ENCODE data around the gene DOP1B.
"Not testable (repeated sequence)": the region's sequence is repeated elsewhere in the genome, so short reads cannot be mapped to it uniquely, and the experiment has no call there.

DOP1B gene

GRCh38 chr21:36135391-36136102 lies 21.1 kb upstream of the DOP1B start:
- 1% methylated on average over 60 of the region's 60 CpGs for WGBS, 2 experiments
- no peaks in the 10 kb centered on the region for H3K9me3 ChIP-seq (ENCODE audit: control insufficient read depth, low read length)
- H3K27me3 ChIP-seq (ENCODE audit: control insufficient read depth, insufficient read depth, low read length, poor library complexity, severe bottlenecking) = peaks cover 72% of the 10 kb centered on the region
- no peaks in the 10 kb centered on the region for H3K36me3 ChIP-seq (ENCODE audit: control insufficient read depth, insufficient read depth, low read length)
- no peaks in the 10 kb centered on the region for H3K4me1 ChIP-seq (ENCODE audit: control insufficient read depth, insufficient read depth, low read length)
- H3K27ac ChIP-seq (ENCODE audit: insufficient read depth, low read depth, low read length, poor library complexity, severe bottlenecking) = no peak overlapping the region
- H3K4me3 ChIP-seq (ENCODE audit: insufficient read depth, low read depth, low read length) = peak overlapping the region; percentile 39

DNA sequence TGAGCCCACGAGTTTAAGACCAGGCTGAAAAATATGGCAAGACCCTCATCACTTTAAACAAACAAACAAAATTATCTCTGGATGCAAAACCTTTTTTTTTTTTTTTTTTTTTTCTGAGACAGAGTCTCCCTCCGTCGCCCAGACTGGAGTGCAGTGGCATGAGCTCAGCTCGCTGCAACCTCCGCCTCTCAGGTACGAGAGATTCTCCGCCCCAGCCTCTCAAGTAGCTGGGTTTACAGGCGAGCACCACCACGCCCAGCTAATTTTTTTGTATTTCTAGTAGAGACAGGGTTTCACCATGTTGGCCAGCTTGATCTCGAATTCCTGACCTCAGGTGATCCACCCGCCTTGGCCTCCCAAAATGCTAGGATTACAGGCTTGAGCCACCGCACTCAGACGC lies 16.8 kb upstream of the DOP1B start:
- H3K27me3 ChIP-seq (ENCODE audit: control insufficient read depth, insufficient read depth, low read length, poor library complexity, severe bottlenecking) = peaks cover 38% of the 10 kb centered on the region
- H3K9me3 ChIP-seq (ENCODE audit: control insufficient read depth, low read length); H3K4me3 ChIP-seq (ENCODE audit: insufficient read depth, low read depth, low read length); H3K36me3 ChIP-seq (ENCODE audit: control insufficient read depth, insufficient read depth, low read length); H3K27ac ChIP-seq (ENCODE audit: insufficient read depth, low read depth, low read length, poor library complexity, severe bottlenecking); H3K4me1 ChIP-seq (ENCODE audit: control insufficient read depth, insufficient read depth, low read length): not testable (repeated sequence)
- 92 to 94% methylated on average over 13 of the region's 13 CpGs for WGBS, 2 experiments

- Histone ChIP-seq H3K36me3 (ENCODE audit: control insufficient read depth, insufficient read depth, low read length) (no peaks in the 10 kb centered on the region), H3K4me1 (ENCODE audit: control insufficient read depth, insufficient read depth, low read length) (no peaks in the 10 kb centered on the region), H3K9me3 (ENCODE audit: control insufficient read depth, low read length) (no peaks in the 10 kb centered on the region), H3K27ac (ENCODE audit: insufficient read depth, low read depth, low read length, poor library complexity, severe bottlenecking) (no peak overlapping the region), H3K4me3 (ENCODE audit: insufficient read depth, low read depth, low read length) (no peak overlapping the region), H3K27me3 (ENCODE audit: control insufficient read depth, insufficient read depth, low read length, poor library complexity, severe bottlenecking) (peaks cover 20% of the 10 kb centered on the region)
- WGBS, 2 experiments = 7 to 10% methylated on average over 6 of the region's 6 CpGs
Observed at GRCh38 chr21:36141513-36141925, 15.1 kb upstream of the DOP1B start.

GRCh38 chr21:36144233-36144632 lies 12.4 kb upstream of the DOP1B start:
- H3K4me1 ChIP-seq (ENCODE audit: control insufficient read depth, insufficient read depth, low read length); H3K27me3 ChIP-seq (ENCODE audit: control insufficient read depth, insufficient read depth, low read length, poor library complexity, severe bottlenecking); H3K36me3 ChIP-seq (ENCODE audit: control insufficient read depth, insufficient read depth, low read length); H3K27ac ChIP-seq (ENCODE audit: insufficient read depth, low read depth, low read length, poor library complexity, severe bottlenecking); H3K9me3 ChIP-seq (ENCODE audit: control insufficient read depth, low read length); H3K4me3 ChIP-seq (ENCODE audit: insufficient read depth, low read depth, low read length): not testable (repeated sequence)
- 78 to 79% methylated on average over 2 to 4 of the region's 6 CpGs for WGBS, 2 experiments

DNA sequence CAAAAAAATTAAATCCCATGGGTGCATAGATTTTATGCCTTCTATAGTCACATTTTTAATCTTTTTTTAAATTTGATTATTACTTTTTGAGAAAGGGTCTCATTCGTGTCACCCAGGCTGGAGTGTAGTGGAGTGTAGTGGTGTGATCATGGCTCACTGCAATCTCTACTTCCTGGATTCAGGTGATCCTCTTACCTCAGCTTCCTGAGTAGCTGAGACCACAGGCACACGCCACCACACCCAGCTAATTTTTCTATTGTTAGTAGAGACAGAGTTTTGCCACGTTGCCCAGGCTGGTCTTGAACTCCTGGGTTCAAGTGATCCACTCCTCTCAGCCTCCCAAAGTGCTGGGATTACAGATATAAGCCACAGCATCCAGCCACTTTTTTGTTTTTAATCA lies 11.4 kb upstream of the DOP1B start:
- Histone ChIP-seq H3K4me3 (ENCODE audit: insufficient read depth, low read depth, low read length) (no peak overlapping the region), H3K27ac (ENCODE audit: insufficient read depth, low read depth, low read length, poor library complexity, severe bottlenecking) (no peak overlapping the region), H3K36me3 (ENCODE audit: control insufficient read depth, insufficient read depth, low read length) (no peaks in the 10 kb centered on the region), H3K27me3 (ENCODE audit: control insufficient read depth, insufficient read depth, low read length, poor library complexity, severe bottlenecking) (no peaks in the 10 kb centered on the region), H3K4me1 (ENCODE audit: control insufficient read depth, insufficient read depth, low read length) (no peaks in the 10 kb centered on the region), H3K9me3 (ENCODE audit: control insufficient read depth, low read length) (no peaks in the 10 kb centered on the region)
- WGBS, 2 experiments = 89 to 90% methylated on average over 2 to 3 of the region's 3 CpGs

DNA sequence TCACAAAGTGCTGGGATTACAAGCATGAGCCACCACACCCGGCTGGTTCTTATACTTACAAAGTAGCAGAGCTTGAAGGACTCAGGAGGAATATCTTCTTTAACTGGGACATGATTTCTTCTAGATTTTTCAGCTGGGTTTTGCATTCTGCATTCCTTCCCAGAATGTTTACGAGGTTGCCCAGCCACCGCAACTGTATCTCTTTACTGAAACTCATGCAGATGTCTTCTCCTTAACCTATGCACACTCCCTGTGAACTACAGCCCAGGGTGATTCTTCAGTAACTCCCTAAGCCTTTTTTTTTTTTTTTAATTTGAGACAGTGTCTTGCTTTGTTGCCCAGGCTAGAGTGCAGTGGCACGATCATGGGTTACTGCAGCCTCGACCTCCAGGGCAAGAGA lies 8.7 kb upstream of the DOP1B start:
- no peak overlapping the region for H3K27ac ChIP-seq (ENCODE audit: insufficient read depth, low read depth, low read length, poor library complexity, severe bottlenecking)
- WGBS, 2 experiments = 93 to 94% methylated on average over 5 of the region's 5 CpGs

GRCh38 chr21:36148886-36149285 lies 7.7 kb upstream of the DOP1B start:
- Histone ChIP-seq H3K27me3 (ENCODE audit: control insufficient read depth, insufficient read depth, low read length, poor library complexity, severe bottlenecking) (no peaks in the 10 kb centered on the region), H3K9me3 (ENCODE audit: control insufficient read depth, low read length) (no peaks in the 10 kb centered on the region), H3K4me3 (ENCODE audit: insufficient read depth, low read depth, low read length) (no peak overlapping the region), H3K27ac (ENCODE audit: insufficient read depth, low read depth, low read length, poor library complexity, severe bottlenecking) (no peak overlapping the region), H3K4me1 (ENCODE audit: control insufficient read depth, insufficient read depth, low read length) (no peaks in the 10 kb centered on the region), H3K36me3 (ENCODE audit: control insufficient read depth, insufficient read depth, low read length) (no peaks in the 10 kb centered on the region)
- 91 to 95% methylated on average over 3 of the region's 3 CpGs for WGBS, 2 experiments

More for the DNA sequence above, 8.7 kb upstream of the DOP1B start:
- Histone ChIP-seq H3K27me3 (ENCODE audit: control insufficient read depth, insufficient read depth, low read length, poor library complexity, severe bottlenecking) (no peaks in the 10 kb centered on the region), H3K4me1 (ENCODE audit: control insufficient read depth, insufficient read depth, low read length) (no peaks in the 10 kb centered on the region), H3K36me3 (ENCODE audit: control insufficient read depth, insufficient read depth, low read length) (no peaks in the 10 kb centered on the region), H3K9me3 (ENCODE audit: control insufficient read depth, low read length) (no peaks in the 10 kb centered on the region), H3K4me3 (ENCODE audit: insufficient read depth, low read depth, low read length) (no peak overlapping the region)

- 82 to 85% methylated on average over 7 of the region's 7 CpGs for WGBS, 2 experiments
- H3K36me3 ChIP-seq (ENCODE audit: control insufficient read depth, insufficient read depth, low read length) = no peaks in the 10 kb centered on the region
- peaks cover 9% of the 10 kb centered on the region for H3K27me3 ChIP-seq (ENCODE audit: control insufficient read depth, insufficient read depth, low read length, poor library complexity, severe bottlenecking)
- no peaks in the 10 kb centered on the region for H3K9me3 ChIP-seq (ENCODE audit: control insufficient read depth, low read length)
- no peaks in the 10 kb centered on the region for H3K4me1 ChIP-seq (ENCODE audit: control insufficient read depth, insufficient read depth, low read length)
- H3K4me3 ChIP-seq (ENCODE audit: insufficient read depth, low read depth, low read length) = no peak overlapping the region
- no peak overlapping the region for H3K27ac ChIP-seq (ENCODE audit: insufficient read depth, low read depth, low read length, poor library complexity, severe bottlenecking)
Observed at GRCh38 chr21:36149788-36150711, 6.6 kb upstream of the DOP1B start.

- Histone ChIP-seq H3K4me1 (ENCODE audit: control insufficient read depth, insufficient read depth, low read length) (no peaks in the 10 kb centered on the region), H3K9me3 (ENCODE audit: control insufficient read depth, low read length) (no peaks in the 10 kb centered on the region), H3K27ac (ENCODE audit: insufficient read depth, low read depth, low read length, poor library complexity, severe bottlenecking) (no peak overlapping the region), H3K4me3 (ENCODE audit: insufficient read depth, low read depth, low read length) (peak overlapping the region; percentile 41), H3K36me3 (ENCODE audit: control insufficient read depth, insufficient read depth, low read length) (no peaks in the 10 kb centered on the region), H3K27me3 (ENCODE audit: control insufficient read depth, insufficient read depth, low read length, poor library complexity, severe bottlenecking) (peaks cover 31% of the 10 kb centered on the region)
- WGBS, 2 experiments = 15% methylated on average over 53 of the region's 53 CpGs
Observed at GRCh38 chr21:36155603-36156338, 853 bp upstream of the DOP1B start.

- H3K27me3 ChIP-seq (ENCODE audit: control insufficient read depth, insufficient read depth, low read length, poor library complexity, severe bottlenecking) = peaks cover 31% of the 10 kb centered on the region
- no peaks in the 10 kb centered on the region for H3K9me3 ChIP-seq (ENCODE audit: control insufficient read depth, low read length)
- no peak overlapping the region for H3K27ac ChIP-seq (ENCODE audit: insufficient read depth, low read depth, low read length, poor library complexity, severe bottlenecking)
- WGBS, 2 experiments = 0% methylated on average over 43 of the region's 43 CpGs
- H3K4me1 ChIP-seq (ENCODE audit: control insufficient read depth, insufficient read depth, low read length) = no peaks in the 10 kb centered on the region
- no peaks in the 10 kb centered on the region for H3K36me3 ChIP-seq (ENCODE audit: control insufficient read depth, insufficient read depth, low read length)
- peak overlapping the region; percentile 83 for H3K4me3 ChIP-seq (ENCODE audit: insufficient read depth, low read depth, low read length)
Observed at GRCh38 chr21:36156339-36156814, 247 bp upstream of the DOP1B start.
